NCI-H1105 (cell line): Measurements from ENCODE around the gene SLC7A14.

Experiments
- DNase-seq: peaks from one replicate; lab custom pipeline; 2025; lab: John Stamatoyannopoulos, UW

The SLC7A14 gene

GRCh38 chr3:170585937-170586310, at the start of gene SLC7A14:
Gene SLC7A14, minus strand, starts transcription at chr3:170586075. Its CDS starts 59,139 bp downstream, at chr3:170526936.
- DNase-seq: peak; percentile 49

- peak; percentile 68 for DNase-seq
These were observed 49.5 kb upstream of the SLC7A14 start for GRCh38 chr3:170635385-170635735.

GRCh38 chr3:170634663-170635384, 48.9 kb upstream of the SLC7A14 start:
- no peak for DNase-seq

GRCh38 chr3:170633573-170633972, 47.7 kb upstream of the SLC7A14 start:
- DNase-seq: no peak

GRCh38 chr3:170632780-170633179, 46.9 kb upstream of the SLC7A14 start:
- no peak for DNase-seq

GRCh38 chr3:170631755-170632488, 46.0 kb upstream of the SLC7A14 start:
- DNase-seq: no peak

GRCh38 chr3:170623524-170623923, 37.6 kb upstream of the SLC7A14 start:
- no peak for DNase-seq

- DNase-seq: no peak
These were observed 36.7 kb upstream of the SLC7A14 start for GRCh38 chr3:170622369-170623159.

GRCh38 chr3:170621256-170621655, 35.4 kb upstream of the SLC7A14 start:
- no peak for DNase-seq

GRCh38 chr3:170614214-170614966, 28.5 kb upstream of the SLC7A14 start:
- no peak for DNase-seq

GRCh38 chr3:170611751-170612150, 25.9 kb upstream of the SLC7A14 start:
- no peak for DNase-seq

GRCh38 chr3:170610321-170610884, 24.5 kb upstream of the SLC7A14 start:
- DNase-seq: no peak

GRCh38 chr3:170608475-170608874, 22.6 kb upstream of the SLC7A14 start:
- DNase-seq: no peak

- DNase-seq: no peak
These were observed 20.8 kb upstream of the SLC7A14 start for GRCh38 chr3:170606675-170607074.

GRCh38 chr3:170605490-170605889, 19.6 kb upstream of the SLC7A14 start:
- DNase-seq: no peak

- no peak for DNase-seq
These were observed 18.1 kb upstream of the SLC7A14 start for GRCh38 chr3:170603770-170604510.

GRCh38 chr3:170602556-170602955, 16.7 kb upstream of the SLC7A14 start:
- no peak for DNase-seq

GRCh38 chr3:170600005-170600624, 14.2 kb upstream of the SLC7A14 start:
- no peak for DNase-seq

GRCh38 chr3:170599091-170599490, 13.2 kb upstream of the SLC7A14 start:
- no peak for DNase-seq

GRCh38 chr3:170598091-170598502, 12.2 kb upstream of the SLC7A14 start:
- no peak for DNase-seq

- DNase-seq: no peak
These were observed 8.7 kb upstream of the SLC7A14 start for GRCh38 chr3:170594528-170594927.
